HG03135 (cell line): ENCODE results near the gene ITPRID2.
"Not testable (repeated sequence)": the region's sequence is repeated elsewhere in the genome, so short reads cannot be mapped to it uniquely, and the experiment has no call there.

ENCODE experiments used
- ATAC-seq: cut with Tn5 transposase; IDR thresholded peaks from one replicate; pipeline ENCODE4 v1.9.1; 2021; ENCODE audit warnings: mild to moderate bottlenecking, moderate library complexity; ENCODE audit not compliant: unreplicated experiment

ITPRID2 gene

DNA sequence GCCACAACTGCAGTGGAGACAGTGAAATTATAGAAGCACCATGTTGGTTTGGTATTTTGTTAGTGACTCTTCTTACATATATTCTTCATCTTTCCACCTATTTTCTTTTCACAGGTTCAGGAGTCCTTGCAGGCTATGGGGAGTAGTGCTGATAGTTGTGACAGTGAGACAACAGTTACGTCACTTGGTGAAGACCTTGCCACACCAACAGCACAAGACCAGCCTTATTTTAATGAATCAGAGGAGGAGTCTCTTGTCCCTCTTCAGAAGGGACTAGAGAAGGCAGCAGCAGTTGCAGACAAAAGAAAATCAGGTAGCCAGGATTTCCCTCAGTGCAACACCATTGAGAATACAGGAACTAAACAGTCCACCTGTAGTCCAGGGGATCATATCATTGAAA, 23.6 kb downstream of the ITPRID2 start:
- ATAC-seq = no peak

DNA sequence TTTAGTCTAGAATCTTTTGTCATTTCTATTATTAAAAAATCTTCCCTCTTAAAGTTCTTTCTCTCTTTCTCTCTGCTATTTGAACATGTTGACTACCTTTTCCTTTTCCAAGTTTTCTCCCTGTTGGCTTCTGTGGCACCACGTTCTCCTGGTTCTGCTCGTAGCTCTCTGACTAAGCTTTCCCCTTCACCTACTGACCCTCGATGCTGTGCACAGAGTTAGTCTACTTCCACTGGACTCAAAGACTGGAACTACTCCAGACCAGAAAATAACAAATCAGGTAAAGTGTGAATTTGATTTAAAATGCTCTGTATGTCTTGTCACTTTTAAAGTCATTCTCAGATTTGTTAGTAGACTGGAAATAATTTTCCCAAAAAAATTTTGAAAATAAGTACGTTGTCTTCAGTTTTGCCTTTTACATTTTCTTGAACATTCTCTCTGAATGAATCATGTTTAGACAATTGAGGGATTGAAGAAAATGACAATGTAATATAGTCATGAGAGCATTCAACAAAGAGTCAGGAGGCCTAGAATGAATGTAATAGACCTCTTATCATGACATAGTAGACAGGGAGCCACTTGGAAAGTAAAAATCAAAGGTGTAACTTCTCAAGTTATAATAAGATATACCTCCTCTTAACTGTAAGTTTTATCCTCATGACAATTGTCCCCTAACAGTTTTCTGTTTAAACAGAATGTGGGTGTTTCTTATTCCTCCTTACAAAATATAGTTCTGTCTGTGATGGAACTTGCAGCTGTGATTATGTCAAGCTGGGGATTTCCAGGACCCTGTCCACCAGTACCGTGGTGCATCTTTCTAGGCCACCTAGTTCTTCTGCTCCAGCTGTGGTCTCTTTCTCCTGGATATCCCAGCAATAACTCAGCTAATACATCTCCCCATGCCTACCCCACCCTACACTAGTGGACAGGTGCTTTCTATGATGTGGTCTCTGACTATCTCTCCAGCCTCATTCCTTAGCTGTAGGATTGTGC, 25.5 kb downstream of the ITPRID2 start:
- no peak for ATAC-seq

DNA sequence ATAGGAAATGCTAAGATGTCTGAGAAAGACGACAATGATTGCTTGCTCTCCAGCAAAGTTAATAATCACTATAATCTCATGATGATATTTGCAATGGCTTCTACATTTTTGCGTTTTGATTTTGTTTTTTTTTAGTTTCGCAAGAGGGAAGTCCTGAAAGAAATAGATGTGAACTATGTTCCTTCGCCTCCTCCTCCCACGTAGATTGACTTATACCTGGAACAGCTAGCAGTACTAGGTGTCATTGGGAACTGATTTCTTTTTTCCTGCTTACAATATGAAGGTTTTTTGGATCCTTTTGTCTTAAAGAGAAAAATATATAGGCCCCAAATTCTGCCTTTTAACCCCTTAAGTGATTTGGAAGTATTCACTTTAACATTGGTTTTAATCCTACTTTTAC, 26.7 kb downstream of the ITPRID2 start:
- ATAC-seq = no peak

DNA sequence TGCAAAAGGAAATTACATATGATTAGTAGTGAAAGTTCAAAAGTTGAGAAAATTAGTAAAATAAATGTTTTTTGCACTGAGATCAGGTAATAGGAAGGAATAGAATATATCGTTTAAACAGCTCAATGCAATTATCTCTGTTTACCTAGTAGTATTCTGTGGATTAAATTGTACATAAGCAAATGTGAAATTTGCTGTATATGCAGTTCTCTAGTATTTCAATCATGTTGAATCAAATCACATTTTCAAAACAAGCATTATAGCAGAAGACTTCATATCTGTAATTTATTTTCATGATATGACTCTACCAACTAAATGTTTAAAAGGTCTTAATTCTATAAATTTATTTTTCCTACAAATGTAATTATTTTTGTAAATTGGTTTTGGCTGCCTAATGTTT, 31.6 kb downstream of the ITPRID2 start:
- ATAC-seq = no peak

DNA sequence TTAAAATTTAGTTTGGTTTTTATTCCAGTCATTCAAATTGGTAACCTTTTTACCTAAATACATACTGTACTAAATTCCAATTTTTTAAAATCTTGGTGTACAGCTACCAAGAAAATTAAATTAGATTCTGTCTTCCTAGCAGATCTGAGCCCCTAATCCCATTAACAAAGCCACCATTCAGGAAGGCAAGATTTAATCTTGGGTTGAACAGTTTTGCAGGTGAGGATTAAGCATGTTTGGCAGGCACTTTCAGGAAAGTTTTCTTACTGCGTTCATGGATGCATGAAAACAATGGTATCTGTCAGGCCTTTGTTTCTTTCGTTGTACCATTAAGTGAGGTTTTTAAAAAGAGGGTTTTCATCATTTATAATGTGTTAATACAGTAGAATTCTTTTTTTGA, 32.8 kb downstream of the ITPRID2 start:
- ATAC-seq = no peak

DNA sequence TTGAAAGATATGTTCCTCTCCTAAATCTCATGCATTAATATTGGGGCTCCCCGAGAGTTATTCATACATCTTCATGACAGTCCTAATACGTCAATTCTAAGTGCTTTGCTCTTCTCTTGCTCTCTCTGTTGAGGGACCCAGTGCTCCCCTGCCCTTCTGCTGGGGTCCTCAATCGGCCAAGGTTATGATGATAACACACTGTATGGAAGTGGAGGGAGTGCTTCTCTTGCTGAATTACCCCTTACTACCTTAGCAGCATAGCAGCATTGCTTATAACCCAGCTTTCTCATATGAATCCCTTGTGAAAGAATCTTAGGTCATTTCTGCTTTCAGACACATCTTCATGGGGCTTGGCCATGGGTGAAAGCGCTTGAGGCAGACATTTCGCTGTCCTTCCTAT, 43.2 kb downstream of the ITPRID2 start:
- ATAC-seq = no peak

DNA sequence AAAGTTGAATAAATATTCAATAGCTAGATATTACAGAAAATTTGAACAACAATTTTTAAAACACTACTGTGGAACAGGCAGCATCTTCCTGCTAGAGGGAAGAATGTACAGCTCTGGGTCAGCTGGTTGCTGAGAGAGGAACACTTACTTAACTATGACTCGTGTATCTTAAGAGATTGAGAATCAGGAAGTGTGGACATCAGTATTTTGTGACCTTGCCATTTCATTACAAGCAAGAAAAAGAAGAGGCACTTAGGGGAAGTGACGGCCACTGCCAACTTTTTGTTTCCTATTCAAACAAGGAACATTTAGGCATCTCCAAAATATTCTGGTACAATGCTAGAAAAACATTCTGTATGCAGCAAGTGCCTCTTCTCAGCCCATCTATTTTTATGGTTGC, 45.9 kb downstream of the ITPRID2 start:
- ATAC-seq = no peak

DNA sequence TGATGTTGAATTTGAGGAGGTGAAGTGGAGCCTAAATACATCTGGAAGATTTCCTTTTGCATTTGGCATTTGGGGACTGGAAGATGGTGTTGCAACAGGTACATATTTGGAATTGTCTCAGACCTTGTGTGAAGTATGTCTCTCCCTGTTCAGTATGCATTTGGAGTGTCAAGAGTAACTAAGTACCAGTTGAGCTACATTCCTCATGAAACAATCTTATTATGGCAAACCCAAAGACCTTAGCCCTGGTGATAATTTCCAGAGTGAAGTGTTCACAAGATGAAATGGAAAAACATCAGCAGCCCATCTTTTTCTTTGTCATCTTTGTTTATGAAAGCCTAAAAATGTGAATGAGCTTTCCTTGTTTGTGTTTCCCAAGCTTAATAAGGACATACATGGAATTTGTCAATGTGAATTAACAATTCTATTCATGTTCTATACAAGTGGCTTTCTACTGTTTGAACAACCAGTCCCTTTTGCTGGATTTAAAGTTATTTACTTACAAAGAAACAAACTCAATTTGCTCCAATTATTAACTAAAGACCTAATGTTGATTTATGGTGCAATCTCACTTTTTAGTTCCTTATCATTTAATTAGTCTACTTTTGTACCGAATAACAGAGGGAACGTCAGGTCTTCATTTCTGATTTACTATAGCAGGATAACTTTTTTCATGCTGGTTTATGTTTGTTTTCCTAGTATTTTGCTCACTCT, 52.0 kb downstream of the ITPRID2 start:
- no peak for ATAC-seq

DNA sequence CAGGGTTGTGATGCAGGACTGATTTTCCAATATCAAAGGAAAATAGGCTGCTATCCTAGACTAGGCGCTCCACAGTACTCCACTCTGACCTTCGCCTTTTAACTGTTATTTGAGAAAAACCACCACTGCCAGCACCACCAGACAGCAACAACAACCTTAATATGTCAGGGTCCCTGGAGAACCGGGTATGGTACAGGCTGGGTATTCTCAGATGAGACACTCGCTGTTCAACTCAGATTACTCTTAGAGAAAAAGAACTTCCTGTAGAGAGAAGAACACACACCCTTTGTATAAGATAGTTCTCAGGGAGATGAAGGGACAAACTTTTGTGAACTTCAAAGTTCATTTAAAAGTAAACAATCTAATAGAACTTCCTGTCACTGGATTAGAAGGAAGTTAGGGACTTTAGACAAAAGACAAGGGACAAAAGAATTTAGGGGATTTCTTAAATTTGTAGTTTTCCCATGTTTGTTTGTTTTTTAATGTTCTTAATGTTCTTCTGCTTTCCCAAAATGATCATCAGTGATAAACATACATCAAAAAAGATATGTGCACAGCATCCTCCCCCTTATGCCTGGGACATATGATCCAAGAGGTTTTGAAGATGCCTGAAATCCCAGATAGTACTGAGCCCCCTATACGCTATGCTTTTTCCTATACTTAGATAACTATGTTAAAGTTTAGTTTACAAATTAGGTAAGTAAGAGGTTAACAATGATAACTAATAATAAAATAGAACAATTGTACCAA, 52.8 kb downstream of the ITPRID2 start:
- no peak for ATAC-seq

DNA sequence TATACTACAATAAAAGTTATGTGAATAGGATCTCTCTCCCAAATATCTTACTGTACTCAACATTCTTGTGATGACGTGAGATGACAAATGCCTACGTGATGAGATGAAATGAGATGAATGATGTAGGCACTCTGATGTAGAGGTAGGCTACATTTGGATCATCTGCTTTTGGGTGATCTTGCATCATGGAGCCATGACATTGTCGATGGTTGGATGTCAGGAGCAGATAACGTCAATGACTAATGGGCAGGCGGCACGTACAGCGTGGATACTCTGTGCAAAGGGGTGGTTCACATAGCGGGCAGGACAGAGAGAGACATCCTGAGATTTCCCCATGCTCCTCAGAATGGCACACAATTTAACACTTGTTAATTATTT, 53.4 kb downstream of the ITPRID2 start:
- ATAC-seq = no peak

DNA sequence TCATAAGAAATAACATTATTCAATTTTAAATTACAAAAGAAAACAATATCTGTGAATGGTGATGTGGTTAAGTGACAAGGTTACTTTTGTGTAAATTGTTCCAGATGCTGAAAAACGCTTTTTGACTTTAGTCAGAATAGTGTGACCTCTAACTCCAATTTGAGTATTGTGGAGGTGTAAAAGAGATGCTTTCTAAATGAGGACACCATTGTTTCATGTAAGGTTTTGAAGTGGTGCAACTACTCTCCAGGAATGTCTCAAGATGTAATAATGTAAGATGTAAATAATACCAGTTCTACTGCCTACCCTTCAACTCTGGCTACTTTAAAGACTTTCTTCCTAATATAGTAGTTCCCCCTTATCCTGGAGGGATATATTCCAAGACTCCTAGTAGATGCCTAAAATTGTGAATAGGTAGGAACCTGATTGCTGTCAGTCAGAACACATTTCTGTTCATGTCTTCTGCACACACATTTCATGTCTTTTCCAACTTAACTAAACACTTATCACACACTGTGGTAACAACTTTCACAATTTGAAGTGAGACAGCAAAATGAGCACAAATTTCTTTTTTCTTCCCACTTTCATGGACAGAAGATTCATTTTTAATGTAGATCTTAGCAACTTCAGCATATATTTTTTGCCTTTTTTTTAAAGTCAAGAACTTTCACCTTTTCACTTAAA, 55.1 kb downstream of the ITPRID2 start:
- ATAC-seq = no peak

DNA sequence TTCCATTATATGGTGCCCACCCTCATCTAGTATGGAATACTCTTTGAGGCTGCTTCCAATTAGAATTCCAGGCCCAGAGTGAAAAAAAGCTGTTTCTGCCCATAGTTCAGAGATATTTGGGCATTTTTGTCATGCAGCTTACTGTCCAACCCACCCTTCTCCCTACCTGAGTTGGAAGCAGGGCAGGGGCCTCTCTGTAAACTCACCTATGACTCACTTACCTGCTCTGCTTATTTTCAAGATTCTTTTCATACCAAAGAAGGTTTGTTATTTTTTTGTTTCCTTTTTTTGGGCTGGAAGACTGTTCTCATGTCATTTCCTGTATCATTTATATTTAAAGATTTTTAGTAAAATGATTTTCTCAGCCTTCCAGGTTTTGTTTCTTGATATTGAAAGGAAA, 55.7 kb downstream of the ITPRID2 start:
- ATAC-seq = no peak

DNA sequence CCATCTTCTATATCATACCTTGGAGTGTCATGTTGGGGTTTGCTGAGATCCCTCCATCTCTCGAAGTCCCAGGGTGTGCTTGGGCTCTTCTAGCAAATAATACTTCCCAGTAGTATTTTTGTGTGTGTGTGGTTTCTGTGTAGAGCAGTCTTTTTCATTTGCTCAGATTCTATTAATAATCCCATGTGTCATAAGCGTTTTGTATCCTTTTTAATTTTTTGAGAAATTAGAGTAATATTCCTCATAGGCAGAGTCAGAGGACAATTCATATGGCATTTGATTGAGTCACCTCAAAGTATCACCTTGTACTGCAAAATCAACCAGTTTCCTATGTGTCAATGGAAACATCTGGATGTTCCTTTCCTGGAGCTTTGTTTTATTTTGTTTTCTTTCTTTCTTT, 56.7 kb downstream of the ITPRID2 start:
- no peak for ATAC-seq

DNA sequence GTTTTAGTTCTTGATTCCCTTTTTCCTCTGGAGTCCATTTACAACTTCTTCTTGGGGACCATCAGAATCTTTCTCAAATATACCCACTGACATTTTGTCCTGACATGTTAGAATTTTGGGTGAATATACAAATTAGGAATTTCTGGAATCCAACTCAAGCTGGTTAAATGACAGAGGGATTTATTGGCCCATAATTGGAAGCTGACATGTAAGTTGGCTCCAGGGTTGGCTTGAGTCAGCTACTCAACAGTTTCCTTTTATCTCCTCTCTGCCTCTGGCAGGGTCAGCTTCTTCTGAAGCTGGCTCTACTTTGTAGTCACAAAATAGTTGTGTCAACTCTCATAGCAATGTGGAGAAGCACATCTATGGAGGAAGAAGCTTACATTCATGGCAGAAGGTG, 57.5 kb downstream of the ITPRID2 start:
- no peak for ATAC-seq

DNA sequence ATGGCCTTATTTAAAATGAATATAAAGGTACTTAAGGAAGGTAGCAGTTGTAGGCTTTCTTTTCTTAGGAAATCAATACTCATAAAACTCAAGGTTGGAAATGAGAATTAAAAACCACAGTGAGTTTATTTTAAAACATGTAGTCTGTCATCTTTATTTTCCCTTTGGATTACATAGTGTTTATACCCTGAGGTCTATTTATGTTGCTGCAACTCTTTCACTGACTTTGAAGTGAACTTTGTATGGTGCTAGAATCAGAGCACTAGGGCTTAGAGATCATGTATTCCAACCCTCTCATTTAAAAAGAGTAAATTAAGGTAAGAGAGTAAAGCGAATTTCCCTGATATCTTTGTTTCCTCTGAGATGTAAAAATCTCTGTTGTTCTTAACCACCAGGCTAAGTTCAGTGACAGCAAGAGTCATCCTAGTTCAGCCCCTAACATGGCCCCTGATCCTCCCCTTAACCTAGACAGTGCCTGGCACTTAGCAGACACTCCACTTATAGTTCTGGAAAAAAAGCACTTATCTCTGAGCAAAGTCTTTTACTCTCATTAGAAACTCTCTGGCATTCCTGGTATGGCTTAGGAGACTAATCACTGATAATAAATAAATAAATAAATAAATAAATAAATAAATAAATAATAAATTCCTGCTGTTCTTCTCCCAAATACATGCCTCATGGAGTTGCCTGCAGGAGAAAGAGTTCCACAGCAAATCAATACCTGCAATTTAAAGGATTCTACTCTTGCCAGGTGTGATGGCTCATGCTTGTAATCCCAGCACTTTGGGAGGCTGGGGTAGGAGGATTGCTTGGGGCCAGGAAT, 61.1 kb downstream of the ITPRID2 start:
- ATAC-seq = no peak

DNA sequence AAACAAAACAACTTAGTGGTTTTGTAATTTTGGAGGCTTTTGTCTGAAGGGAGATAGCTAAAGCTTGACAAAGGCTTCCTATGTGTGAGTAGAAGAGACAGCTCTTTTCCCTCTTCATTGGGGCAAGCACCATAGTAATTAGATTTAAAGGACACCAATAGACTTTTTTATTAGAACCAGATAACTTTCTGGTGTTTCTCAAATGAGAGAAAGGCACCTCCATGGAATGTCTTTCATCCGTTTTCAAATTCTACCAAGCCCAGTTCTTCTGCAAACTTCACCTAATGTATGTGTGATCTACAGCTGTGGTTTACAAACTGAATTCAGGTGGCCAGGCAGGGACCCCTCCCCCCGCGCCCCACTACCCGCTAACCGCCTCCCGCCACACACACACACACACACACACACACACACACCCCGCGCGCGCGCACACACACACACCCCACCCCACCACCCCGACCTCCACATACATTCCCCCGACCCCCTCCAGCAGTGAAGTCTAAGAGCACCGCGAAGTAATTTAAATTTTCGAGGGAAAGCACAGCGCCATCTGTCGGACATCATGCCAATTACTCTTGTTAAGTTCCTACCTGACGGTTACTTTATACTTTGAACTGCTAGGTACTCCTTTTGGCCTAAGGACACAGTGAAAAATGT, 62.5 kb downstream of the ITPRID2 start:
- ATAC-seq = no peak

DNA sequence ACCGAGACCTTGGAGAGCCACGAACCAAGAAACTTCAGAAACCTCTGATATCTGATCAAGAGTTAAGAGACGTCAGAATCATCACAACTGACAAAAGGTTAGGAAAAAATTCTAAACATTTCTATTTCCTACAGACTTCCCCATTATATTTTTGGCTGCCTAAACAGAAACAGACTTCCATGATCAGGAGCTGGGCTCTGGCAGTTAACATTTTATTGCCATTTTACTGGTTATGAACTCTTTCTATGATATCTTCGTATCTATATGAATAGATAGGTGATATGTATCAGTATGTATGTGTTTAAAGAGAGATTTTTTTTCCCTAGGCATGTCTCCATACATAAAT, 63.0 kb downstream of the ITPRID2 start:
- ATAC-seq = no peak

DNA sequence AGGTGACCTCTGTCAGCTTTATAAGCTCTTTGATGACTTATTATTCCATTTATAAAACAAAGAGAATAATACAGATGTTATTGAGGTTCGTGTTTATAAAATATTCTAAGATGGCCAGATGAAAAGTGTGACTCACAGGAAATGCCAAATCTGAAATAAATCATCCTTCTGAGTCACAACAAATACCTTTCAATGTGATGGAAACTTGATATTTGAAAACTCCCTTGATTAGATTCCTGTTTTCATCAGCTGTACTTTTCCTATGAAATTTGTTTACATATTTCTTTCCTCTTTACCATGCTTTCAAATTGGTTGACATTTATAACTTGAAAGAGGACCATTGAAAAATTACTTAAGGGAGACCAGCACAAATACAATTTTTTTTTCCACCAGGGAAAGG, 63.5 kb downstream of the ITPRID2 start:
- no peak for ATAC-seq

DNA sequence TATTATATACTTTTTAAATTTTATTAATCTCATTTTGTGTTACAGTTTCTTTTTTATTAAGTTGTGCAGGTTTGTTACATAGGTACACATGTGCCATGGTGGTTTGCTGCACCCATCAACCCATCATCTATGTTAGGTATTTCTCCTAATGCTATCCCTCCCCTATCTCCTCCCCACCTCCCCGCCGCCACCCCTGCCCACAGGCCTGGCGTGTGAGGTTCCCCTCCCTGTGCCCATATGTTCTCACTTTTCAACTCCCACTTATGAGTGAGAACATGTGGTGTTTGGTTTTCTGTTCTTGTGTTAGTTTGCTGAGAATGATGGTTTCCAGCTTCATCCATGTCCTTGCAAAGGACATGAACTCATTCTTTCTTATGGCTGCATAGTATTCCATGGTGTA, 64.3 kb downstream of the ITPRID2 start:
- ATAC-seq = not testable (repeated sequence)

DNA sequence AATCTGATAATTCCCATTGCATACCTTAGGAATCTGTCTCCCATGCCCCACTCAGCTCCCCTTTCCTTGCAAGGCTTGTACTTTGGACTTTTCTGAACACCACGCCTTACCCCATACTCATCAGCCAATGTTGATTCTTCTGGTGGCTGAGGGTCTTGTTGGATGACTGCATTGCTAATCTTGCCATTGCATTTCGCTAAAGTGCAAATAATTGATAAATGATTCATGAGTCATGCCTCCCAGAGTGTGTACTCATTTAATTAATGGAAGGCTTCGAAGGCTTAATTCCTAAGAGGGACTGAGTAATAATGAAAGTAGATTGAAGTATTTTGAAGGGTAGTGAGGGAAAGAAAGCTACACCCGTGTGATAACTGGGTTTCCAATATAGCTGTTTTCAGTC, 66.1 kb downstream of the ITPRID2 start:
- no peak for ATAC-seq
